HCT116 (cell line): ENCODE measurements around the gene ADRA1B. TPM values are rescaled to one million over a fixed set of nuclear protein-coding genes. Genes with fewer than 3 reads are reported as not detected.

Experiments used
- ATAC-seq: fragments of 200-7000 bp; cut with Tn5 transposase; 2 replicates; pipeline ENCODE4 v1.9.1; 2020; ENCODE audit warnings: mild to moderate bottlenecking, moderate library complexity
- BruUV-seq: library from RNA; stranded (reverse); fragments of 400-500 nt; replicated peaks from 2 replicates; lab custom pipeline; 2021; lab: Mats Ljungman, UMichigan
- CTCF ChIA-PET: fragments of 300-600 bp; sonication (Branson Sonifier 250); formaldehyde crosslinking; loops from one replicate; lab custom pipeline; 2021; ENCODE audit warnings: antibody characterized with exemption; lab: Charles Lee
- POLR2A ChIA-PET: fragments of 300-600, 350-600 bp; sonication (Branson Sonifier 250); formaldehyde crosslinking; loops from one replicate; lab custom pipeline; 2021; ENCODE audit warnings: antibody characterized with exemption; lab: Charles Lee
- RAD21 ChIA-PET, 2 experiments: fragments of 300-600 bp; sonication (Branson Sonifier 250); formaldehyde crosslinking; loops; one replicate each; lab custom pipeline; 2023; ENCODE audit warnings: low total read pairs in 2 of 2; ENCODE audit not compliant: uncharacterized antibody in 2 of 2, unreplicated experiment in 2 of 2, low non-redundant PET in 1 of 2; lab: Charles Lee
- DNase-seq: peaks from one replicate; pipeline ENCODE4 v3.0.0-alpha.2; 2010; ENCODE audit warnings: low read depth, low spot score
- H2AFZ ChIP-seq: fragments of 200-600 bp; shearing (Covaris generic), sonication (generic); 2 replicates; pipeline ENCODE4 v1.6.1; 2017; ENCODE audit warnings: low read depth, mixed run types, mixed read lengths, antibody characterized with exemption, low read length; ENCODE audit not compliant: poor library complexity, severe bottlenecking
- H3K27ac ChIP-seq: 2 replicates; pipeline ENCODE4 v1.5.1; 2012; ENCODE audit warnings: low read depth, low read length
- H3K27me3 ChIP-seq: fragments of 200-600 bp; sonication (generic); 2 replicates; pipeline ENCODE4 v1.6.1; 2016; ENCODE audit warnings: mixed run types, low read length, mixed read lengths; ENCODE audit not compliant: insufficient read depth
- H3K36me3 ChIP-seq, 2 experiments: fragments of 200-500 bp in 1 of 2; fragments of 200-600 bp in 1 of 2; sonication (Bioruptor generic) in 1 of 2; sonication (generic) in 1 of 2; 2 replicates each; pipeline versions ENCODE4 v1.5.1 to v1.6.1; 2014 to 2016; ENCODE audit warnings: low read length in 2 of 2, inconsistent platforms in 1 of 2, mixed read lengths in 1 of 2, mixed run types in 1 of 2; ENCODE audit not compliant: insufficient read depth in 2 of 2, control insufficient read depth in 1 of 2
- H3K4me1 ChIP-seq, 2 experiments: fragments of 200-600 bp in 1 of 2; sonication (generic) in 1 of 2; 2 replicates each; pipeline versions ENCODE4 v1.5.1 to v1.6.1; 2012 to 2017; ENCODE audit warnings: low read length in 2 of 2, inconsistent platforms in 1 of 2, mild to moderate bottlenecking in 1 of 2, mixed read lengths in 1 of 2, mixed run types in 1 of 2, moderate library complexity in 1 of 2; ENCODE audit not compliant: insufficient read depth in 2 of 2, control insufficient read depth in 1 of 2
- H3K4me2 ChIP-seq: fragments of 200-600 bp; sonication (generic); 2 replicates; pipeline ENCODE4 v1.6.1; 2017; ENCODE audit warnings: mixed run types, low read length, mixed read lengths
- H3K4me3 ChIP-seq, 2 experiments: fragments of 200-600 bp in 1 of 2; sonication (generic) in 1 of 2; replicated peaks in 1 of 2; 2 replicates each; pipeline ENCODE4 v1.5.1; 2011 to 2016; ENCODE audit warnings: low read length in 2 of 2, control low read depth in 1 of 2, low read depth in 1 of 2, mild to moderate bottlenecking in 1 of 2, mixed read lengths in 1 of 2, mixed run types in 1 of 2
- H3K79me2 ChIP-seq: fragments of 200-600 bp; sonication (generic); 2 replicates; pipeline ENCODE4 v1.6.1; 2017; ENCODE audit warnings: mild to moderate bottlenecking, mixed run types, low read length, moderate library complexity, mixed read lengths; ENCODE audit not compliant: insufficient read depth
- H3K9ac ChIP-seq: fragments of 200-600 bp; sonication (generic); 2 replicates; pipeline ENCODE4 v1.6.1; 2016; ENCODE audit warnings: low read length, mixed read lengths
- H3K9me2 ChIP-seq: fragments of 200-600 bp; sonication (generic), shearing (Covaris generic); 2 replicates; pipeline ENCODE4 v1.6.1; 2017; ENCODE audit warnings: mixed run types, mild to moderate bottlenecking, moderate library complexity; ENCODE audit not compliant: insufficient read depth
- H3K9me3 ChIP-seq, 2 experiments: fragments of 200-500 bp in 1 of 2; fragments of 200-600 bp in 1 of 2; sonication (Bioruptor generic) in 1 of 2; sonication (generic) in 1 of 2; 2 replicates each; pipeline ENCODE4 v1.6.1; 2014 to 2017; ENCODE audit warnings: low read length in 2 of 2, mixed read lengths in 2 of 2, inconsistent platforms in 1 of 2, low read depth in 1 of 2, mild to moderate bottlenecking in 1 of 2, mixed run types in 1 of 2, moderate library complexity in 1 of 2; ENCODE audit not compliant: control insufficient read depth in 1 of 2, insufficient read depth in 1 of 2
- H4K20me1 ChIP-seq: fragments of 200-600 bp; sonication (generic), shearing (Covaris generic); 2 replicates; pipeline ENCODE4 v1.6.1; 2017; ENCODE audit warnings: mixed run types, mild to moderate bottlenecking, moderate library complexity; ENCODE audit not compliant: insufficient read depth
- CBX3 ChIP-seq: IDR thresholded peaks from 2 replicates; pipeline ENCODE4 v1.6.1; 2012; ENCODE audit warnings: low read depth
- CEBPB ChIP-seq: IDR thresholded peaks from 2 replicates; pipeline ENCODE4 v1.6.1; 2012; ENCODE audit warnings: low read depth
- EZH2phosphoT487 ChIP-seq: fragments of 200-600 bp; IDR thresholded peaks from 2 replicates; pipeline ENCODE4 v1.6.1; 2018; ENCODE audit warnings: antibody characterized with exemption, borderline replicate concordance
- FOSL1 ChIP-seq: IDR thresholded peaks from 2 replicates; pipeline ENCODE4 v1.6.1; 2012; ENCODE audit warnings: low read depth
- JUND ChIP-seq: IDR thresholded peaks from 2 replicates; pipeline ENCODE4 v1.6.1; 2012
- POLR2A ChIP-seq: IDR thresholded peaks from 2 replicates; pipeline ENCODE4 v1.7.0; 2011; ENCODE audit warnings: borderline replicate concordance; ENCODE audit not compliant: insufficient read depth, insufficient read length; ENCODE audit errors: extremely low read depth
- POLR2AphosphoS5 ChIP-seq: IDR thresholded peaks from 2 replicates; pipeline ENCODE4 v1.6.1; 2011; ENCODE audit warnings: mild to moderate bottlenecking, low read depth, low read length, moderate library complexity
- RAD21 ChIP-seq: IDR thresholded peaks from 2 replicates; pipeline ENCODE4 v1.6.1; 2012; ENCODE audit warnings: low read depth, mild to moderate bottlenecking
- SIN3A ChIP-seq: IDR thresholded peaks from 2 replicates; pipeline ENCODE4 v1.6.1; 2012; ENCODE audit warnings: low read depth
- SRF ChIP-seq: IDR thresholded peaks from 2 replicates; pipeline ENCODE4 v1.6.1; 2012; ENCODE audit warnings: low read depth
- TCF7L2 ChIP-seq: IDR thresholded peaks from 2 replicates; pipeline ENCODE4 v1.7.0; 2011; ENCODE audit warnings: borderline replicate concordance, inconsistent platforms; ENCODE audit not compliant: insufficient read depth, insufficient read length; ENCODE audit errors: extremely low read depth
- intact Hi-C: fragments of 100-400 bp; cut with micrococcal nuclease; formaldehyde crosslinking; loops from 2 replicates; pipeline ENCODE4 v1.10.0; 2022
- total RNA-seq: library from RNA; stranded (reverse); gene quantifications from one replicate; pipeline ENCODE4 v1.2.1, GENCODE V29; 2021; ENCODE audit not compliant: unreplicated experiment
- TF ChIP-seq, protein P1 (sequence below): IDR thresholded peaks from 2 replicates; pipeline ENCODE4 v1.6.1; 2011; ENCODE audit warnings: mild to moderate bottlenecking, low read length, moderate library complexity; ENCODE audit not compliant: insufficient replicate concordance; ENCODE audit errors: extremely low read depth
- TF ChIP-seq, protein P2 (sequence below): IDR thresholded peaks from 2 replicates; pipeline ENCODE4 v1.6.1; 2012; ENCODE audit warnings: low read depth
- TF ChIP-seq, protein P3 (sequence below), 3 experiments: fragments of 200-600 bp in 1 of 3; sonication (generic) in 1 of 3; IDR thresholded peaks in 2 of 3; conservative IDR thresholded peaks in 1 of 3; 2 replicates each; pipeline ENCODE4 v1.5.1; 2012 to 2017; ENCODE audit warnings: low read depth in 2 of 3, low read length in 2 of 3, antibody characterized with exemption in 1 of 3, borderline replicate concordance in 1 of 3, control low read depth in 1 of 3, mild to moderate bottlenecking in 1 of 3, mixed read lengths in 1 of 3, mixed run types in 1 of 3, moderate library complexity in 1 of 3; ENCODE audit not compliant: insufficient read depth in 1 of 3

The ADRA1B gene
- total RNA-seq, 1 experiment from 2014 or later, result not detected

DNA sequence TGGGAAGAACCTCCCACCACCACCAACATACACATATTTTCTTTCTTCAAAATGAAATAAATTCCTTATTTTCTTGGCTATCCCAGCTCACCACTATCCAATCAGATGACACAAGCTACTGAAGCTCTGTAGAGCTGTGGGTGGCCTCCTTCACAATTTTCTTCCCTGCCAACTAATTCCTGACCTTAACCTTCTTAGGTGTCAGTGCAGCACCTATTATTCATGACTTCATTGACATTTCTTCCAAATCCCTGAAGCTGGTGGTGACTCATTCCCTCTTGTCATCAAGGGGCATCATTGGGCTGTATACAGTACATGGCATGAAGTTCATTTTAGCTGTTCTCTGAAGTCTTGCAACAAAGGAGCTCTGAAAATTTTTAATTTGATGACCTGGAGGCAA, 42.0 kb upstream of the ADRA1B start:
- POLR2A ChIA-PET, result no interaction called here
- no peaks in the 10 kb centered on the region for H3K9me2 ChIP-seq
- no peaks in the 10 kb centered on the region for H3K9me3 ChIP-seq
- peak; percentile 30; the same call in 1 of the 2 replicates for ATAC-seq
- RAD21 ChIA-PET, result no interaction called here
- peak overlapping the region; percentile 40 for H3K4me2 ChIP-seq
- H2AFZ ChIP-seq, result peak overlapping the region; percentile 12
- no peak for DNase-seq
- no peaks in the 10 kb centered on the region for H3K27me3 ChIP-seq
- no peak overlapping the region for H3K27ac ChIP-seq
- H3K9ac ChIP-seq, result no peak overlapping the region
- H4K20me1 ChIP-seq, result no peaks in the 10 kb centered on the region
- TF ChIP-seq SRF (no peak), FOSL1 (0 out of 2 replicates have a peak, but pooled peaks have one; percentile 21)
- no peak overlapping the region for H3K4me3 ChIP-seq
- intact Hi-C loops, result no loop called here
- no peaks in the 10 kb centered on the region for H3K79me2 ChIP-seq
- H3K4me1 ChIP-seq, result peaks cover 5 to 25% of the 10 kb centered on the region in 2 experiments
- CTCF ChIA-PET, result no interaction called here
- H3K36me3 ChIP-seq, result no peaks in the 10 kb centered on the region
- BruUV-seq, result no TSS peak

DNA sequence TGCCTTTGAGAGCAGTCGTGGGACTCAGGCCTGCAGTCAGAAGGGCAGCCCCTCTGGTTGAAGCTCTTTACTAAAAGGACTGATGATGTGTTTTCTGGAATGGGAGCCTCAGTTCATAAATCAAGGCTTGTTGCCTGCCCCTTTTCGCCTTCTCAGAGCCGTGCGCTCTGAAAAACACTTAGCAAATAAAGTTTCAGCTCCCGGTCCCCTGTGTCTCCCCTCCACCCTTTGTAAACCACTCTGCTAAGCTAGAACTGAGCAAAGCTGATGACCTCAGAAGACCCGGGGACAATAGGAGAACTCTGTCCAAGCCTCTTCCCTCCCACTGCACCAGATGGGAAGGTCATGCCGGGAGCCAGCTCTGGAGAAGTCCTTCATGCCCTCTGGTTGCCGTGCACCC, 39.3 kb upstream of the ADRA1B start:
- CTCF ChIA-PET, result no interaction called here
- no peak overlapping the region for H3K4me3 ChIP-seq
- no peak overlapping the region for H3K4me2 ChIP-seq
- no peaks in the 10 kb centered on the region for H3K79me2 ChIP-seq
- no peaks in the 10 kb centered on the region for H3K9me3 ChIP-seq
- no TSS peak for BruUV-seq
- no peaks in the 10 kb centered on the region for H4K20me1 ChIP-seq
- no peak overlapping the region for H3K9ac ChIP-seq
- no peak overlapping the region for H3K27ac ChIP-seq
- H3K36me3 ChIP-seq, result no peaks in the 10 kb centered on the region
- no peak overlapping the region for H2AFZ ChIP-seq
- POLR2A ChIA-PET, result no interaction called here
- intact Hi-C loops, result no loop called here
- H3K27me3 ChIP-seq, result no peaks in the 10 kb centered on the region
- RAD21 ChIA-PET, result no interaction called here
- no peak for ATAC-seq
- peaks cover 5 to 28% of the 10 kb centered on the region in 2 experiments for H3K4me1 ChIP-seq
- DNase-seq, result no peak
- no peaks in the 10 kb centered on the region for H3K9me2 ChIP-seq
- no peak for TF ChIP-seq POLR2AphosphoS5
- TF ChIP-seq CEBPB, result no peak
- no peak for TF ChIP-seq RAD21
- no peak for TF ChIP-seq TCF7L2
- TF ChIP-seq FOSL1, result no peak
- no peak for TF ChIP-seq CBX3
- no peak for TF ChIP-seq SIN3A
- TF ChIP-seq, protein P1, sequence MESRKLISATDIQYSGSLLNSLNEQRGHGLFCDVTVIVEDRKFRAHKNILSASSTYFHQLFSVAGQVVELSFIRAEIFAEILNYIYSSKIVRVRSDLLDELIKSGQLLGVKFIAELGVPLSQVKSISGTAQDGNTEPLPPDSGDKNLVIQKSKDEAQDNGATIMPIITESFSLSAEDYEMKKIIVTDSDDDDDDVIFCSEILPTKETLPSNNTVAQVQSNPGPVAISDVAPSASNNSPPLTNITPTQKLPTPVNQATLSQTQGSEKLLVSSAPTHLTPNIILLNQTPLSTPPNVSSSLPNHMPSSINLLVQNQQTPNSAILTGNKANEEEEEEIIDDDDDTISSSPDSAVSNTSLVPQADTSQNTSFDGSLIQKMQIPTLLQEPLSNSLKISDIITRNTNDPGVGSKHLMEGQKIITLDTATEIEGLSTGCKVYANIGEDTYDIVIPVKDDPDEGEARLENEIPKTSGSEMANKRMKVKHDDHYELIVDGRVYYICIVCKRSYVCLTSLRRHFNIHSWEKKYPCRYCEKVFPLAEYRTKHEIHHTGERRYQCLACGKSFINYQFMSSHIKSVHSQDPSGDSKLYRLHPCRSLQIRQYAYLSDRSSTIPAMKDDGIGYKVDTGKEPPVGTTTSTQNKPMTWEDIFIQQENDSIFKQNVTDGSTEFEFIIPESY, result no peak
- TF ChIP-seq EZH2phosphoT487, result no peak
- TF ChIP-seq, protein P2, sequence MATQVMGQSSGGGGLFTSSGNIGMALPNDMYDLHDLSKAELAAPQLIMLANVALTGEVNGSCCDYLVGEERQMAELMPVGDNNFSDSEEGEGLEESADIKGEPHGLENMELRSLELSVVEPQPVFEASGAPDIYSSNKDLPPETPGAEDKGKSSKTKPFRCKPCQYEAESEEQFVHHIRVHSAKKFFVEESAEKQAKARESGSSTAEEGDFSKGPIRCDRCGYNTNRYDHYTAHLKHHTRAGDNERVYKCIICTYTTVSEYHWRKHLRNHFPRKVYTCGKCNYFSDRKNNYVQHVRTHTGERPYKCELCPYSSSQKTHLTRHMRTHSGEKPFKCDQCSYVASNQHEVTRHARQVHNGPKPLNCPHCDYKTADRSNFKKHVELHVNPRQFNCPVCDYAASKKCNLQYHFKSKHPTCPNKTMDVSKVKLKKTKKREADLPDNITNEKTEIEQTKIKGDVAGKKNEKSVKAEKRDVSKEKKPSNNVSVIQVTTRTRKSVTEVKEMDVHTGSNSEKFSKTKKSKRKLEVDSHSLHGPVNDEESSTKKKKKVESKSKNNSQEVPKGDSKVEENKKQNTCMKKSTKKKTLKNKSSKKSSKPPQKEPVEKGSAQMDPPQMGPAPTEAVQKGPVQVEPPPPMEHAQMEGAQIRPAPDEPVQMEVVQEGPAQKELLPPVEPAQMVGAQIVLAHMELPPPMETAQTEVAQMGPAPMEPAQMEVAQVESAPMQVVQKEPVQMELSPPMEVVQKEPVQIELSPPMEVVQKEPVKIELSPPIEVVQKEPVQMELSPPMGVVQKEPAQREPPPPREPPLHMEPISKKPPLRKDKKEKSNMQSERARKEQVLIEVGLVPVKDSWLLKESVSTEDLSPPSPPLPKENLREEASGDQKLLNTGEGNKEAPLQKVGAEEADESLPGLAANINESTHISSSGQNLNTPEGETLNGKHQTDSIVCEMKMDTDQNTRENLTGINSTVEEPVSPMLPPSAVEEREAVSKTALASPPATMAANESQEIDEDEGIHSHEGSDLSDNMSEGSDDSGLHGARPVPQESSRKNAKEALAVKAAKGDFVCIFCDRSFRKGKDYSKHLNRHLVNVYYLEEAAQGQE, result no peak
- TF ChIP-seq, protein P3, sequence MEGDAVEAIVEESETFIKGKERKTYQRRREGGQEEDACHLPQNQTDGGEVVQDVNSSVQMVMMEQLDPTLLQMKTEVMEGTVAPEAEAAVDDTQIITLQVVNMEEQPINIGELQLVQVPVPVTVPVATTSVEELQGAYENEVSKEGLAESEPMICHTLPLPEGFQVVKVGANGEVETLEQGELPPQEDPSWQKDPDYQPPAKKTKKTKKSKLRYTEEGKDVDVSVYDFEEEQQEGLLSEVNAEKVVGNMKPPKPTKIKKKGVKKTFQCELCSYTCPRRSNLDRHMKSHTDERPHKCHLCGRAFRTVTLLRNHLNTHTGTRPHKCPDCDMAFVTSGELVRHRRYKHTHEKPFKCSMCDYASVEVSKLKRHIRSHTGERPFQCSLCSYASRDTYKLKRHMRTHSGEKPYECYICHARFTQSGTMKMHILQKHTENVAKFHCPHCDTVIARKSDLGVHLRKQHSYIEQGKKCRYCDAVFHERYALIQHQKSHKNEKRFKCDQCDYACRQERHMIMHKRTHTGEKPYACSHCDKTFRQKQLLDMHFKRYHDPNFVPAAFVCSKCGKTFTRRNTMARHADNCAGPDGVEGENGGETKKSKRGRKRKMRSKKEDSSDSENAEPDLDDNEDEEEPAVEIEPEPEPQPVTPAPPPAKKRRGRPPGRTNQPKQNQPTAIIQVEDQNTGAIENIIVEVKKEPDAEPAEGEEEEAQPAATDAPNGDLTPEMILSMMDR (IDR thresholded peaks at IDR 0.05 in 2 of 3, conservative IDR thresholded peaks at IDR 0.05 in 1 of 3; ENCODE audit: borderline replicate concordance in 1 of 3, insufficient read depth in 1 of 3, low read depth in 2 of 3, low read length in 2 of 3), result no peak
- TF ChIP-seq JUND, result no peak
- no peak for TF ChIP-seq POLR2A
